GM18508 (cell line): ENCODE results near the gene UBAP1L.

Source experiments
- ATAC-seq: cut with Tn5 transposase; IDR thresholded peaks from one replicate; pipeline ENCODE4 v1.9.1; 2021; ENCODE audit warnings: moderate number of reproducible peaks; ENCODE audit not compliant: insufficient read depth, unreplicated experiment

The UBAP1L gene

DNA sequence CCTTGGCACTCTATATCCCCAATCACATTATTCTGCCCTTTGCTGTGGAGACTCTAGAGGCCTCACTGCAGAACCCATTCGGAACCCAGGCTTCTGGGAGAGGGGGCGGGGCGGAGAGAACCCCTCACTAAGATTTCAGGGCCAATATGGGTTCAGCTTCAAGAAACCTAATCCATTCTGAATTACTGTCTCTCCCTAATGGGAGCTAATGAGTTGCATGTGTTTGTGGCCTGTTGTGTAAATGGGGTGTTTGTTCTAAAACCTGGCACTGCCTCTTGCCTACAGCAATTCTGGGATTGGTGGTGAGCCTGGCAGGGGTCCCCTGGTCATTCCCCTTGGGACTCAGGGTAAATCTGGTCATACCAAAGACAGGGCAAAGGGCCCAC lies 46.6 kb downstream of the UBAP1L start:
- ATAC-seq: no peak

DNA sequence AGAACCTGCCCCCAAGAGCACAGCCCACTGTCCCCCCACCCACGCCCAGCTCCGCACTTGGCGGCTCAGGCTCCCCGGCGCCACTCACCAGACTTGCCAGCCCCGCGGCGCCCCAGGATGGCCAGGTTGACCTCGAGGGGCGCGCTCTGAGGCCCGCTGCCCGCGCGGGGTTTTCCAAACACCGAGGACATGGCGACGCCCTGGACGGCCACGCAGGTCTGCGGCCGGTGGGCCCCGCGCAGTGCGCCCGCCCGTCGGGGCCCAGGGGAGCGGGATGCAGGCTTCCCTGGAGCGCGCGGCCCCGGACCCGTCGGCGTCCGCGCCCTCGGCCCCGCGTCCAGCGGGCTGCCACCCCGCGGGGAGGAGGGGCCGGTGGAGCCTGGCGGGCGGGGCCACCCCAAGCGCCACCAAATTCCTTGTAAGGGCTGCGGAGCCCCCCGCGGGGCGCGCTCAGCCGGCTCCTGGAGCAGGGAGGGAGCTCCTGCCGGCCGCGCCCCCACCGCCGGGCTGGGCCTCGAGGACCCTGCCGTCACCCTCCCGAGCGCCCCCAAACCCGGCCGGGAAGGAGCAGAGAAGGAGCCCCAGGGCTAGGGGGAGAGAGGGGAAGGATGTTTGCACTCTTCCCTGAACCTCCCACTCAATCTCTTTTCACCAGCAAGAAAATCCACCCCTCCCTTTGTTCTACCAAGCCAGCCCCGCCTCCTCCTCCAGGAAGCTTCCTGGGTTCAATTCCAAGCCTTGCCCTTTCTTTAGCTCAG lies 47.2 kb downstream of the UBAP1L start, which contains the start of gene RASL12:
TSS of gene RASL12 (minus strand) at position 347 of the 758 bp plus-strand sequence. CDS start at position 191, 156 bp downstream.
- no peak for ATAC-seq

DNA sequence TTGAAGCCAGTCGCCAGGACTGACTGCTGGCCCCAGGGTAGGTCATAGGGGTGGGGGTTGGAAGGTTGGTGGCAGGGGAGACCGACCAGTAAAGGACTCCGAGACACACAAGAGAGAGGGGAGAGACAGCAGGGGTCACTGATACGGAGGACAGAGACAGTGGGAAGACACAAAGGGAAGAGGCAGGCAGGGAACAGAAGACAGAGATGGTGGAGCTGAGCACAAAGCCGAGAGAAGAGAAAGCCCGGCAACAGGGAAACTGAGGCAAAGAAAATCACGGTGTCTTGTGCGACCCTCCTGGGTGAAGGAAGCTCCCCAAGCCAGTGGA lies 47.7 kb downstream of the UBAP1L start:
- no peak for ATAC-seq

DNA sequence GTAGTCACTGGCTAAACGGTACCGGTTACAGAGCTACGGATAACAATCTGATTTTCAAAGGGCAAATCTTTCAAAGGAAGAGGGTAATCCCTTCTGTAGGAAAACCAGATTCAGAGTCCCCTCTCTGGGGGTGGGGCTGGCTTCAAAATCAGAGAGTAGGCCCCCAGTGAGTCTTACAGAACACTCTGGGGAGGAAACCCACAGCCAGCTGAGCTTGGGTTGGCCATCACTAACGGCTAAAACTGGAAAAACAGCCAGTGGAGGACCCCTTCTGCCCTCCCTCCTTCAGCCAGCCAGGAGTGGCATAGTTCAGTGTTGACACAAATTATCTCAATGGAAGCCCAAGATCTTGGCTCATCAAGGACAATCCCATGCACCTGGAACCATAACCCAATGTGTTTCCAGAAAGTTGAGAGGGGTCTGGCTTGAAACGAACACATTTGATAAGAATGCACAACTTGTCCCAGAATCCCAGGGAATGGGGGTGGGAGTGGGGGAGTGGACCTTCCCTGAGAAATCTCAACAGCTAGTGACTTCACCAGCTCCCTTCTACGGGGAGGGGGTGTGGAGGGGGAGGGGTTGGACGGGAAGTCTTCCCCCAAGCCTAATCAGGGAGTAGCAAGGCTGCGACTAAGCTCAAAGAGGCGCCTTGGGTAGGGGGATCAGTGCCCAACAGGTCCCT lies 48.2 kb downstream of the UBAP1L start:
- ATAC-seq: no peak

DNA sequence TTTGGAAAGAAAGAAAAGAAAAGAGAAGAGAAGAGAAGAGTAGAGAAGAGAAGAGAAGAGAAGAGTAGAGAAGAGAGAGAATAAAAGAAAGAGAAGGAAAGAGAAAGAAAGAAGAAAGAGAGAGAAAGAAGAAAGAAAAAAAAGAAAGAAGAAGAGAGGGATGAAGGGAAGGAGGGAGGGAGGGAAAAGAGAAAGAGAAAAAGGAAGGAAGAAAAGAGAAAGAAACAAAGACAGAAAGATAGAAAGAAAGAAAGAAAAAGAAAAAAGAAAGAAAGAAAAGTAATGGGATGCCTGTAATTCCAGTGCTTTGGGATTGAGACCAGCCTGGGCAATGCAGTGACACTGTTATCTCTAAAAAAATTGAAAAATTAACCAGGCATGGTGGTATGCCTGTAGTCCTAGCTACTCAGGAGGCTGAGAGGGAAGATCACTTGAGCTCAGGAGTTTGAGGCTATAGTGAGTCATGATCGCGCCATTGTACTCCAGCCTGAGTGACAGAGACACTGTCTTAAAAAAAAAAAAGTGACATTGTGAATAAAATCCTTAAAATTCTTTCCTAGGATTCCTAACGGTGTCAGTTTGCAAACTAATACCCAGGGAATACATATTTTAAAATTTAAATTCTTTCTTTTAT lies 48.9 kb downstream of the UBAP1L start:
- no peak for ATAC-seq

DNA sequence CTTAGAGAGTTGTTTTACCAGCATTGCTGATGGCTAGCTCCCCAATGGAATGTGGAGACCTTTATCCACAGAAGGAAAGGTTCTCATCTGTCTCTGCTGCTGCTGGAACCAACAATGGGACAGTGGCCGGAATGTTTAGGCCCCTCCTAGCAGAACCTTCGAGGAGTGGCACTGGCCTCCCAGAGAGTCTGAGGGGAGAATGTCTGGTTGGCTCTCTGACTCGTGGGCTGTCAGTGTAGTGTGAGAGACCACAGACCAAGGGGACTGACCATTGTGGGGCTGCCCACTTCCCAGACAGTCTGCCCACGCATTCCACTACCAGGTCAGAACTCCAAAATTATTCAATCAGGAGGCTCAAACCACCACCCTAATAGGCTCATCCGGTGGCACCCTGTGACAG lies 52.3 kb downstream of the UBAP1L start:
- no peak for ATAC-seq

DNA sequence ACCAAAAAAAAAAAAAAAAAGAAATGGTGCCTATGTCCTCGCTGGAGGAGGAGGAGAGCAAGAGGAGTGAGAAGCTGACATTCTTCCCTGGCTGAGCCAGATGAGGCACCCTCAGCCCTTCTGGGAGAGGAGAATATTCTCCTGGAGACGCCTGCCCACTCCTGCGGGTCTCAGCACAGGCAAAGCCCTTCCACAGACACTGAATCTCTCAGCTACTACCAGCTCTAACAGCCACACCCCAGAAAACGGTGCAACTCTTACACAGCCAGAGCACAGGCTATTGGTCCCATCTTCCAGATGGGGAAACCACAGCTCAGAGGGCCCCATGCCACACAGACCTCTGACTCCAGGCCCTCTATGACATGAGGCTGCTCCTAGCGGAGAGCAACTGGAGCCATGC lies 52.9 kb downstream of the UBAP1L start:
- no peak for ATAC-seq

DNA sequence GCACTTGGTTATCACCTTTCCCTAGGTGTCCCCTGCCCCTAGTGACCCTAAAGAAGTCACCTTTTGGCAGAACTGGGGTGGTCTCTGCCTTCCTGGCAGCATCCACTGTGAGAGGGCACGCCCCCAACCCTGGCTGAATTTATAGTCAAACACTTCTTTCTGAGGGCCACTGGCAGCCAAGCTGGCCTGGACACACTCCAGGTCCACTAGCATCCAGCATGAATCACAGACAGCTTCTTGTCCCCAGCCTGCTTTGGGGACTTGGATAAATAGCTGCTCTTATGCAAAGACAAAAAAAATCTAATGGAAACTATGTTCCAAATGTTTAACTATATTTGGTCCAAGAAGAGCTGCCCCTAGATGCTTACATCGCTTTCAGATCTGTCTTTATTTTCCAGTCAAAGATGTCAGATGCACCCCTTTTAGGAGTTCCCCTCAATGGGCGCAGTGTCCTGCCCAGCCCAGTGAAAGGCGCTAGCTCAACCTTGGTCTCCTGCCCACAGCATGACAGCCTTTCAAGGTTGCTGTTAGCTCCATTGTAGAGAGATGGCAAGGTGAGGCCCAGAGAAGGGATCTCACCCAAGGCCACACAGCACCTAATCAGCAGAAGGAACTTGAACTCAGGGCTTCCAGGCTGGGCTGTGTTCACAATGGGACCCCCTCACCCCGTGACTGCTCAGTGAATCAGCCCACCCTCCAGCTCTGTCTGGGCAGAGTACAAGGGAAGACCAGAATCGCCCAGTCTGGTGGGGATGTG lies 54.2 kb downstream of the UBAP1L start:
- ATAC-seq: no peak

DNA sequence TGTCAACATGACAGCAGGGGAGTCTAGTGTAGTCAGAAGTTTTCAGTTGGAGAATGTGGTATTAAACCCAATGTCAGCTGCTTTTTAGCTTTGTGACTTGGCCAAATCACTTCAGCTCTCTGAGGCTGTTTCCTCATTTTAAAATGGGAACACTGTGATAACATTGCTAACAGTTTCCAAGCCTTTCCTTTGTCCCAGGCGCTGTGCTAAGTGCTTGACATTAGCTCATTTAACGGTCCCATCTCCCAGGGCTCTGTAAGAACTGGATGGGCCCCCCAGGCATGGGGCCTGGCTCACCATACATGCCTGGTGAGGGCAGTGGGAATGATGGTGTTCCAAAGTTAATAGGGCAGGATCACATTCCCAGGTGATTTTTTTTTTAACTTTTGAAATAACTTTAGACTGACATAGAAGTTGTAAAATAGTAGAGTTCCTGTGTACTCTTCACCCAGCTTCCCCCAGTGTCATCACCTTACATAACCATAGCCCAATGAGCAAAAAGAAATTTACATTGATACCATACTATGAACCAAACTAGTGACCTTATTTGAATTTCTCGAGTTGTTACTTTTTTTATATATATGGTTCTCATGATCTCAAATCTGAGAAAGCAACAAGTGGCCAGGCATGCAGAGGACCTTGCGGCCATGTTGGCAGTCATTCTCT lies 54.9 kb downstream of the UBAP1L start:
- no peak for ATAC-seq

DNA sequence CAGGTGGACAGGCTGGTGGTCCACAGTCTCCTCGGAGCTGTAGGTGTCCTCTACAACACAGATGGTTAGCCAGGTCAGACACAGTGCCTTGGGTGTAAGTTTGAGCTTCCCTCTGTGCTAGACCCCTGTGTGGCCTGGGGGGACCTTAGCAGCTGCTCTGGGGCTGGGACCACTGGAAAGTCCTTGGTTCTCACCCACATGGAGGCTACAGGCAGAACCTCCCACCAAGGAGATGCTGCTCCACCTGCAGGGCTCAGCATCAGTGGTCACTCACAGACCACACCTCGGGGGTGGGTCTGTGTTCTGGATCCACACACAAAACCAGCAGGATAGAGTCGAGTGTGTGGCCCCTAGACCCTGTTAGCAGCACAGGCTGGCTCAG lies 55.6 kb downstream of the UBAP1L start:
- no peak for ATAC-seq

DNA sequence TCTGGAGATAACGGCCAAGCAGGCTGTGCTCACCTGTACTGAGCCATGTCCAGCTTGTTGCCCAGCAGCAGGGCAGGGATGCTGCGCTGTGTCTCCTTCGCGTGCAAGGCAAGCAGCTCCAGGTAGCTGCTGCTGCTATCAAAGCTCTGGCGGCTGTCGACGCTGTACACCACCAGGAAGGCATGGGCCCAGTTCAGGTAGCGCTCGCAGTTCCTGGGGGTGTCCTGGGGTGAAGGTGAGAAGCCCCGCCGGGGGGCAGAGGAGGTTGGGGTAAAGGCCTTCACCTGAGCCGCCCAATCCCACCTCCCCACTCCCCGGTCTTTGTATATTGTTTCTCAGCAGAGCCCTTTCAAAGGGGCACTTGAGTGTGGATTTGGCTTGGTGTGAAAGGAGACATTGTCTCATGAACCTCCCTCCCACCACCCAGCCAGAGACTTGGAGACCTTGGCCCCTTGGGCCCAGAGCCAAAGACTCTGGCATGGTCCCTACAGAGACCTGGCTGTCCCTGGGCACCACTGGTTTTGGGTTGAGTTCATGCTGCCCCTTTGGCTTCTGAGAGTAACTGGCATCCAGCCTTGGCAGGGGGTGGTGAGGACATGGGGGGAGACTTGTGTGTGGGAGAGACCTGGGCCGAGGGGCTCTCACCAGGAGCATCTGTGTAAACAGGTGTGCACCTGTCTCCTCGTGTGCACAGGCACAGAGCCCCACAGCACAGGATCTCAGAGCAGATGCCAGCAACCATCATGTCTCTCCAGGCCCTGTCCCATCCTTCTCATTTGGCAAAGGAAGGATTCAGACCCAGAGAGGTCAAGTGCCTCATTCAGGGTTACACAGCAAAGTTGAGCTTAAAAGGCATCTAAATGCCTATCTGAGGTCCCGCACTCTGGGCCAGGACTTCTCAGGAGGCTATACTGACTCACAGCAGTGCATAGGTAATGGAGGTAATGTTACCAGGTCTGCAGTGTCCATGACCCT lies 56.3 kb downstream of the UBAP1L start:
- ATAC-seq: no peak

DNA sequence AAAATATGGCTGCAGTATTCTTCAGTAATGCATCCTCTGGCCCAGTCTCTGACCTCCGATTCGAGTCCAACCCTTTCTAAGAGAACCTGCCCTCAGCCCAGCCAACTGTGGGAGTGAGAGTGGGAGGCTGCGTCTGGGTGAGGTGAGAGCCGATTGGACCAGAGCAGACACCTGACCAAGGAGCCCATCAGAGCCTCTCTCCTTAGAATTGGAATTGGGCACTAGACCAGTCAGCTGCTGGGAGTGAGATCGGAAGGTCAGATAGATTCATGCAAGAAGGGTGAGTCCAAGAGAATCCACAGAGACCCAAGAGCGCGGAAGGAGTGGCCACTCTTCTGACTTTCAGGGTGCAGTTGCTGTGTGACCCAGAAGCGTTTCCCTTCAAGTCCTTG lies 57.5 kb downstream of the UBAP1L start:
- no peak for ATAC-seq

DNA sequence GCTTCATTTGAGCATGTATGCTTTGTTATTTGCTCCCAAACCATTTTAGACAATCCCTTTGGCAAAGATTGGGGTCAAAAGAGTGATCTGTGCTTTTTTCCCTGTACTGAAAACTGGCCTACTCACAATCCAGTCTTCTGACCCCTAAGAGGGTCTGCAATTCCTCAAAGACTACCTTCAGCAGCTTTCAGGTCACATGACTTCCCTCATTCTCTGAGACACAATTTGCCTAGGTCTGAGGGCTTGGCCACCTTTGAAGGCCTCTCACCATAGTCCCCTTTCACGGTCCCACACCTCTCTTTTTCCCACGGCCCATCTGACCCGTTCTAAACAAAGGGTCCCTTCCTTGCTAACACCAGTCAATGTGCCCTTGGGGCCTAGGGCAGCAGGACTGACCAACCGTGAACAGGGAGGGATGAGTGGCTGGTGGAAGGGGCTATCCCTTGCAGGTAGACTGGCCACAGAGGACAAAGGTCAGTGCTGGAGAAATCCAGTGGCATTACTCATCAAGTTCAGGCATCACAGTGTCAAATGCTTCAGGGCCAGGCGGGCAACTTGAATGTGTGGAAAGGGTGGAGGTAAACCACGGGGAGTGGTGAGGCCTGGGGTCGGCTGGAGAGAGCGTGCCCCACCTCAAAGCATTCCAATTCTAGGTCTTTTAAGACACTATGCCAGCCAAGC lies 58.0 kb downstream of the UBAP1L start:
- no peak for ATAC-seq

DNA sequence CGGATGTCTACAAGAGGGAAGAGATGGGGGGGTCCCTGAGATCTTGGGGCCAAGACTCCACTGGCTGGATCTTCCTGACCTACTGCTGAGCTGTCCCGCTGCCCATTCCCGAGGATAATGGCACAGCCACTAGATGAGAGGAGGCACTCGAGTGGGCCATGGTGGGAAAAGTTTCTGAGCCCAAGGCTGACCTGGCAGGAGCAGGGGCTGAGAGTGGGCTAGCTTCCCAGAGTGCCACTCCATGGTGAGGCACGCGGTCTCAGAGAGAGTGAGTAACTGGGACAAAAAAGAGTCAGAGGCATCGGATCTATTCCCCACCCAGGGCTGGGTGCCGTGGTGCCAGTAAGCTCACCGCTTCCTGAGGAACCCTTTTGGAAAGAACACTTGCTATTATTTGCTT lies 58.9 kb downstream of the UBAP1L start:
- no peak for ATAC-seq

DNA sequence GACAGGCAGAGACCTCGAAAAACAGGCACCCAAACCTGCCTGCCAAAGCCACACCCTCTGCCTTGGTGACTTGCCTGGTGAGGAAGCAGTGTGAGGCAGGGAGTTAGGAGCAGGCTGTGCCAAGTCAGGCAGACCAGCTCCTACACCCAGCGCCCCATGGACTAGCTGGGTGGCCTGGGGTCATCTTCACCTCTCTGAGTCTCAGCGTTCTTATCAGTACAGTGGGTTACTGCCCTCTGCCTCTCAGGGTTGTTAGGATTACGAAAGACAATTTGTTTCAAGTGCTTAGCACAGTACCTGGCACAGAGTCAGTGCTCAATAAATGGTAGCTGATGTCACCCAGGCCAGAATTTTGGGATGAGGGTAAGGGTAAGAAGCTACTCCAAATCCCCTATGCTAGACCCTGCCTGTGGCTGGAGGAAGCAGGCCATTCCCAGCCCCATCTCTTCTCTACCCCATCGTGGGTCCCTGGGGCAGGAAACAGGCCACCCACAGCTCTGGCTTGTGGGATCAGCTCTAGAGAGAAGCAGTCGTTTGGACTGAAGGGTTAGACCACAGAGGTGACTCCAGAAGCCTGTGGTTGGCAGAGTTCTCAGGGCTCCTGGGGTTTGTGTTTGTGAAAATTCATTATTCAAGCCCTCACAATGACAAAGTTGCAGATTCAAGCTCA lies 59.7 kb downstream of the UBAP1L start:
- no peak for ATAC-seq

DNA sequence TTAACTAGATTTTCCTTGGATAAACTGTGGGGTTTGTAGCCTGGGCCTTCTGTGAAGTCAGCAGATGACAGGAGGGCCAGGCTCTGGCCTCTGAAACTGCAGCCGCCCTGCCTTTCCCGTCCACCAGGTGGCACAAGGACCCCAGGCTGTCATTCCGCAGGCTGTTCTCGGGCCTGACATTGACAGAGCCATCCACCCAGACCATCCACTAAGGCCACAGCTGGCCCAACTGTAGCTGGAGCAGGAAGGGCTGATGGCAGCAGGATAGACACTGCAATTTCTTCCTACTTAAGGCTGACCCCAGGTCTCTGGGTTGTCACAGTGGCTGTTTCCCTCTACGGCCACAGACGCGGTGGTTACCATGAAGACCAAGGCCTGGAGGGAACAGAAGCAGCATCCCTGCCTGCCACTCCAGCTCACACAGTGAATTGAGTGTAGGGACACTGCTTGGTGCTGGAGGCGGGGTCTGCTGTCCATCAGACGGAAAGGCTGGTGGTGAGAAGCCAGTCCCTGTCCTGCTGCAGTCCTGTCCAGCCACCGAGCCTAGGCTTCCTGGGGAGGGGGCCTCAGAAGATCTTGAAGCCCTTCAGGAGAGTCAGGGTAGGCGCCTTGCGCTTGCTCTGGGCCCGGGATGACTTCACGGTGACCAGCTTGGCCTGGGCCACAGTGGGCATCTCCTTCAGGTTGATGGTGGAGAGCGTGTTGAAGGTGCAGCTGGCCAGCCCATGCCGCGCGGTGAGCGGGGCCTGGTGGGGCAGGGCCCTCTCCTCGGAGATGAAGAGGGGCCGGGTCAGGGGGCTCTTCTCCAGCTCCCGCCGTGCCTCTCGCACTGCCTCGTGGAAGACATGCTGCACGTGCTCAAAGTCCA lies 60.4 kb downstream of the UBAP1L start:
- ATAC-seq: no peak

DNA sequence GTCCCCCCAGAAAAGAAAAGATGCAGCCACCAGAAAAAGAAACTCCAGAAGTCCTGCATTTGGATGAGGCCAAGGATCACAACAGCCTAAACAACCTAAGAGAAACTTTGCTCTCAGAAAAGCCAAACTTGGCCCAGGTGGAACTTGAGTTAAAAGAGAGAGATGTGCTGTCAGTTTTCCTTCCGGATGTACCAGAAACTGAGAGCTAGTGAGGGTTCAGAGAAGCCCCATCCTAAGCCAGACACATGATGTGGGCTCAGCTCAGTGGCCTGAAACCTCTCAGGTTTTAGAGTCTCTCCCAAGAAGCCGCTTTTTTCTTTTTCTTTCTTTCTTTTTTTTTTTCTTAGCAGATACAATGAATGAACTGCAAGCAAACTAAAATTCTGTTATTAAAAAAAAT lies 62.0 kb downstream of the UBAP1L start:
- ATAC-seq: no peak
